ENCODE results near the gene FOXP1.

Gene FOXP1

GRCh38 chr3:71055257-71056001 is 528.1 kb downstream of the FOXP1 start:
- no peak for DNase-seq (ENCODE audit: low read depth)

- DNase-seq (ENCODE audit: low read depth) = no peak
Measured at GRCh38 chr3:71054312-71054711, 529.2 kb downstream of the FOXP1 start.

- DNase-seq (ENCODE audit: low read depth) = no peak
Measured at GRCh38 chr3:71053495-71053894, 530.0 kb downstream of the FOXP1 start.

GRCh38 chr3:71052716-71053115 is 530.8 kb downstream of the FOXP1 start:
- DNase-seq (ENCODE audit: low read depth) = no peak

GRCh38 chr3:71051893-71052687 is 531.4 kb downstream of the FOXP1 start:
- DNase-seq (ENCODE audit: low read depth) = no peak

- DNase-seq (ENCODE audit: low read depth) = no peak
Measured at GRCh38 chr3:71051259-71051595, 532.3 kb downstream of the FOXP1 start.

- DNase-seq (ENCODE audit: low read depth) = no peak
Measured at GRCh38 chr3:71050538-71051258, 532.8 kb downstream of the FOXP1 start.

- DNase-seq (ENCODE audit: low read depth) = peak; percentile 67
Measured at GRCh38 chr3:71050166-71050537, 533.4 kb downstream of the FOXP1 start.

- no peak for DNase-seq (ENCODE audit: low read depth)
Measured at GRCh38 chr3:71048948-71049347, 534.6 kb downstream of the FOXP1 start.

GRCh38 chr3:71047616-71048531 is 535.7 kb downstream of the FOXP1 start:
- no peak for DNase-seq (ENCODE audit: low read depth)

GRCh38 chr3:71046791-71047190 is 536.7 kb downstream of the FOXP1 start:
- no peak for DNase-seq (ENCODE audit: low read depth)

GRCh38 chr3:71045917-71046282 is 537.6 kb downstream of the FOXP1 start:
- no peak for DNase-seq (ENCODE audit: low read depth)

GRCh38 chr3:71045212-71045916 is 538.2 kb downstream of the FOXP1 start:
- DNase-seq (ENCODE audit: low read depth) = no peak

GRCh38 chr3:71042759-71043158 is 540.8 kb downstream of the FOXP1 start:
- no peak for DNase-seq (ENCODE audit: low read depth)

GRCh38 chr3:71041371-71041770 is 542.2 kb downstream of the FOXP1 start:
- no peak for DNase-seq (ENCODE audit: low read depth)

- no peak for DNase-seq (ENCODE audit: low read depth)
Measured at GRCh38 chr3:71039332-71039731, 544.2 kb downstream of the FOXP1 start.

- DNase-seq (ENCODE audit: low read depth) = no peak
Measured at GRCh38 chr3:71037775-71038174, 545.8 kb downstream of the FOXP1 start.

GRCh38 chr3:71035886-71036285 is 547.6 kb downstream of the FOXP1 start:
- no peak for DNase-seq (ENCODE audit: low read depth)

- peak; percentile 61 for DNase-seq (ENCODE audit: low read depth)
Measured at GRCh38 chr3:71035314-71035713, 548.2 kb downstream of the FOXP1 start.

GRCh38 chr3:71033681-71034220 is 549.8 kb downstream of the FOXP1 start:
- DNase-seq (ENCODE audit: low read depth) = no peak

GRCh38 chr3:71031914-71032521 is 551.5 kb downstream of the FOXP1 start:
- DNase-seq (ENCODE audit: low read depth) = no peak

All from non-pigmented ciliary epithelial cell (primary cell).